T-helper 2 cell (primary cell): ENCODE measurements around the gene CAMK2B.
"Not testable (repeated sequence)": the region's sequence is repeated elsewhere in the genome, so short reads cannot be mapped to it uniquely, and the experiment has no call there.

Experiments
- DNase-seq, 5 experiments: peaks; one replicate each; pipeline versions ENCODE4 v3.0.0 to v3.0.0-alpha.2; 2012 to 2022

CAMK2B gene

GRCh38 chr7:44187636-44188416 lies 137.6 kb downstream of the CAMK2B start:
- DNase-seq: no peak

- no peak for DNase-seq
Measured at GRCh38 chr7:44186736-44187135, 138.7 kb downstream of the CAMK2B start.

GRCh38 chr7:44185729-44186128 lies 139.7 kb downstream of the CAMK2B start:
- DNase-seq: no peak

GRCh38 chr7:44184873-44185446 lies 140.4 kb downstream of the CAMK2B start:
- no peak for DNase-seq

- no peak for DNase-seq
Measured at GRCh38 chr7:44184206-44184872, 141.1 kb downstream of the CAMK2B start.

GRCh38 chr7:44183386-44183785 lies 142.0 kb downstream of the CAMK2B start:
- DNase-seq: no peak

- no peak for DNase-seq
Measured at GRCh38 chr7:44182827-44183226, 142.6 kb downstream of the CAMK2B start.

GRCh38 chr7:44180631-44181030 lies 144.8 kb downstream of the CAMK2B start:
- DNase-seq: no peak

GRCh38 chr7:44177570-44178131 lies 147.7 kb downstream of the CAMK2B start:
- DNase-seq: no peak

- DNase-seq: no peak
Measured at GRCh38 chr7:44176486-44176885, 148.9 kb downstream of the CAMK2B start.

GRCh38 chr7:44175730-44176129 lies 149.7 kb downstream of the CAMK2B start:
- no peak for DNase-seq

GRCh38 chr7:44174694-44174948 lies 150.8 kb downstream of the CAMK2B start:
- DNase-seq: not testable (repeated sequence)

- DNase-seq: no peak
Measured at GRCh38 chr7:44173911-44174693, 151.3 kb downstream of the CAMK2B start.

- DNase-seq: no peak
Measured at GRCh38 chr7:44172803-44173424, 152.5 kb downstream of the CAMK2B start.

GRCh38 chr7:44172352-44172751 lies 153.0 kb downstream of the CAMK2B start:
- no peak for DNase-seq

- DNase-seq: not testable (repeated sequence)
Measured at GRCh38 chr7:44171901-44172300, 153.5 kb downstream of the CAMK2B start.

GRCh38 chr7:44167920-44168319 lies 157.5 kb downstream of the CAMK2B start:
- DNase-seq: no peak
